HG02571 (cell line): ENCODE results near the gene MAPK8IP3.

Source experiments
- ATAC-seq: cut with Tn5 transposase; IDR thresholded peaks from one replicate; pipeline ENCODE4 v1.9.1; 2021; ENCODE audit warnings: mild to moderate bottlenecking, moderate library complexity; ENCODE audit not compliant: unreplicated experiment

Gene MAPK8IP3

GRCh38 chr16:1678500-1679098, 27.4 kb upstream of the MAPK8IP3 start:
- ATAC-seq = peak; percentile 12

- no peak for ATAC-seq
Measured at GRCh38 chr16:1680361-1680760, 25.6 kb upstream of the MAPK8IP3 start.

GRCh38 chr16:1681032-1681431, 25.0 kb upstream of the MAPK8IP3 start:
- no peak for ATAC-seq

GRCh38 chr16:1687427-1688316, 18.3 kb upstream of the MAPK8IP3 start:
- ATAC-seq = no peak

GRCh38 chr16:1688807-1689560, 17.0 kb upstream of the MAPK8IP3 start:
- ATAC-seq = no peak

GRCh38 chr16:1689853-1690252, 16.1 kb upstream of the MAPK8IP3 start:
- no peak for ATAC-seq

- no peak for ATAC-seq
Measured at GRCh38 chr16:1690810-1691209, 15.2 kb upstream of the MAPK8IP3 start.

- no peak for ATAC-seq
Measured at GRCh38 chr16:1691276-1691675, 14.7 kb upstream of the MAPK8IP3 start.

- no peak for ATAC-seq
Measured at GRCh38 chr16:1691956-1692355, 14.0 kb upstream of the MAPK8IP3 start.

- no peak for ATAC-seq
Measured at GRCh38 chr16:1696863-1697262, 9.1 kb upstream of the MAPK8IP3 start.

GRCh38 chr16:1698680-1699079, 7.3 kb upstream of the MAPK8IP3 start:
- ATAC-seq = no peak

- no peak for ATAC-seq
Measured at GRCh38 chr16:1700246-1700645, 5.7 kb upstream of the MAPK8IP3 start.

- no peak for ATAC-seq
Measured at GRCh38 chr16:1701216-1701878, 4.6 kb upstream of the MAPK8IP3 start.

- ATAC-seq = peak; percentile 4
Measured at GRCh38 chr16:1705324-1705687, 689 bp upstream of the MAPK8IP3 start.

- ATAC-seq = peak; percentile 19
Measured at GRCh38 chr16:1706386-1707192, 594 bp downstream of the MAPK8IP3 start.

- no peak for ATAC-seq
Measured at GRCh38 chr16:1707193-1707790, 1.3 kb downstream of the MAPK8IP3 start.

- no peak for ATAC-seq
Measured at GRCh38 chr16:1708083-1708767, 2.2 kb downstream of the MAPK8IP3 start.

GRCh38 chr16:1708768-1709180, 2.8 kb downstream of the MAPK8IP3 start:
- no peak for ATAC-seq

- no peak for ATAC-seq
Measured at GRCh38 chr16:1709356-1709755, 3.4 kb downstream of the MAPK8IP3 start.
